Endodermal cell (in vitro differentiated cells): ENCODE data around the gene CLCN7. TPM values are rescaled to one million over a fixed set of nuclear protein-coding genes. Genes with fewer than 3 reads are reported as not detected.

Experiments
- DNase-seq: peaks from one replicate; pipeline ENCODE4 v3.0.0-alpha.2; 2017
- H3K27ac ChIP-seq: 2 replicates; pipeline ENCODE4 v1.5.1; 2013; ENCODE audit warnings: mild to moderate bottlenecking, low read depth, low read length, moderate library complexity
- H3K27me3 ChIP-seq: 2 replicates; pipeline ENCODE4 v1.6.1; 2013; ENCODE audit warnings: mild to moderate bottlenecking, low read length, moderate library complexity; ENCODE audit not compliant: insufficient read depth, control insufficient read depth, poor library complexity, severe bottlenecking
- H3K36me3 ChIP-seq: 2 replicates; pipeline ENCODE4 v1.7.0; 2013; ENCODE audit warnings: mild to moderate bottlenecking, low read length, moderate library complexity; ENCODE audit not compliant: control insufficient read depth, insufficient read depth
- H3K4me1 ChIP-seq: one replicate; pipeline ENCODE4 v1.7.0; 2013; ENCODE audit warnings: low read length; ENCODE audit not compliant: control insufficient read depth, insufficient read depth
- H3K4me3 ChIP-seq: 2 replicates; pipeline ENCODE4 v1.5.1; 2013; ENCODE audit warnings: mild to moderate bottlenecking, low read length, moderate library complexity
- H3K9ac ChIP-seq: 2 replicates; pipeline ENCODE4 v1.6.1; 2013; ENCODE audit warnings: mild to moderate bottlenecking, low read length, moderate library complexity; ENCODE audit not compliant: poor library complexity, severe bottlenecking; ENCODE audit errors: extremely low read depth
- H3K9me3 ChIP-seq: 2 replicates; pipeline ENCODE4 v1.6.1; 2013; ENCODE audit warnings: mild to moderate bottlenecking, low read length, moderate library complexity; ENCODE audit not compliant: control insufficient read depth
- H3K27ac Mint-ChIP-seq: 2 replicates; pipeline ENCODE4 v1.8.0; 2020; ENCODE audit warnings: mixed read lengths
- H3K27me3 Mint-ChIP-seq: 2 replicates; pipeline ENCODE4 v1.8.0; 2021; ENCODE audit warnings: mild to moderate bottlenecking, mixed read lengths; ENCODE audit not compliant: insufficient read depth
- H3K36me3 Mint-ChIP-seq: 2 replicates; pipeline ENCODE4 v1.8.0; 2020; ENCODE audit warnings: low read depth, mixed read lengths
- H3K4me1 Mint-ChIP-seq: 2 replicates; pipeline ENCODE4 v1.8.0; 2020; ENCODE audit warnings: mixed read lengths
- H3K4me3 Mint-ChIP-seq: 2 replicates; pipeline ENCODE4 v1.8.0; 2020; ENCODE audit warnings: mild to moderate bottlenecking, moderate library complexity, mixed read lengths
- H3K9me3 Mint-ChIP-seq: 2 replicates; pipeline ENCODE4 v1.8.0; 2020; ENCODE audit warnings: mild to moderate bottlenecking, mixed read lengths
- WGBS, 2 experiments: methylation state at CpG; one replicate each; pipeline versions ENCODE4 v1.1.5 to v1.1.7; 2013; ENCODE audit warnings: missing lambda C conversion rate in 2 of 2, mixed read lengths in 1 of 2; ENCODE audit not compliant: insufficient coverage in 1 of 2, insufficient read length in 1 of 2; 5-methylcytosine and 5-hydroxymethylcytosine counted together
- total RNA-seq, 2 donors: library from RNA; stranded (reverse); fragmentation: NEBNext Ultra II Directional in 1 of 2; extraction: Animal tissue kit (Norgen Biotek cat#: 25700) in 1 of 2; gene quantifications; 2 replicates in 1 of 2; 3 replicates in 1 of 2; pipeline ENCODE4 v1.2.1, GENCODE V29; 2021
- TF ChIP-seq, protein P1 (sequence below): fragments of 200-600 bp; sonication (generic); conservative IDR thresholded peaks from 2 replicates; pipeline ENCODE4 v1.5.0; 2021; ENCODE audit warnings: antibody characterized with exemption, mild to moderate bottlenecking

CLCN7 gene
- total RNA-seq, 2 donors from 2014 or later = 94.4 to 96.7 TPM

DNA sequence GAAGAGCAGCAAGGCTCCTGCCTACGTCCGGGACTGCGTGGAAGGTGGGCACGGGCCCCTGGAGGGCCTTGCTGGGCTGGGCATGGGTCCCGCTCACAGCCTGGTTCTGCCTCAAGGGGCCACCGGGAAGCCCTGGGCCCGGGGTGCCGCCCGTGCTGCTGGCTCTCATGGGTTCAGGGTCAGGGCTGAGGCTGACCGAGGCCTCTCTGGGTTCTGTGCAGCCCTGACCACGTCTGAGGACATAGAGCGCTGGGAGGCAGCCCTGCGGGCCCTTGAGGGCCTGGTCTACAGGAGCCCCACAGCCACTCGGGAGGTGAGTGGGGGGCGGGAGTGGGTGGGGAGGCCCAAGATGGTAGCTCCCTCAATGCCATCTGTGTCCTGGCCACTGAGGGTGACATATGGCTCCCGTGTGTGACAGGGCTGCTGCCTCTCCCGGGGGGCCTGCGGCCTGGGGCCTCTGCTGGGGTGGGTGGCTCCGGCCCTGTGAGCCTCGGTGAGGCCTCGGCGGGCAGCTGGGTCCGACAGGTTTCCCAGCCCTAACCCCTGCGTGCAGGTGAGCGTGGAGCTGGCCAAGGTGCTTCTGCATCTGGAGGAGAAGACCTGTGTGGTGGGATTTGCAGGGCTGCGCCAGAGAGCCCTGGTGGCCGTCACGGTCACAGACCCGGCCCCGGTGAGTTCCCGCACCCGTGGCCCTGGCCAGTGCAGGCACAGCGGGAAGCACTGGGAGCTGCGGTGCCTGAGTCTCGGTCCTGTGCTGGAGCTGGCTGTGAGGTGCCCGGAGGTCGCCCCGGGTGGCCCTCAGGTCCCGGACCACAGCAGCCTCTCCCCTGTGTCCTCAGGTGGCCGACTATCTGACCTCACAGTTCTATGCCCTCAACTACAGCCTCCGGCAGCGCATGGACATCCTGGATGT, 27.5 kb upstream of the CLCN7 start:
- 96% methylated on average over 18 to 42 of the region's 42 CpGs for whole genome bisulfite sequencing, 2 experiments
- TF ChIP-seq, protein P1, sequence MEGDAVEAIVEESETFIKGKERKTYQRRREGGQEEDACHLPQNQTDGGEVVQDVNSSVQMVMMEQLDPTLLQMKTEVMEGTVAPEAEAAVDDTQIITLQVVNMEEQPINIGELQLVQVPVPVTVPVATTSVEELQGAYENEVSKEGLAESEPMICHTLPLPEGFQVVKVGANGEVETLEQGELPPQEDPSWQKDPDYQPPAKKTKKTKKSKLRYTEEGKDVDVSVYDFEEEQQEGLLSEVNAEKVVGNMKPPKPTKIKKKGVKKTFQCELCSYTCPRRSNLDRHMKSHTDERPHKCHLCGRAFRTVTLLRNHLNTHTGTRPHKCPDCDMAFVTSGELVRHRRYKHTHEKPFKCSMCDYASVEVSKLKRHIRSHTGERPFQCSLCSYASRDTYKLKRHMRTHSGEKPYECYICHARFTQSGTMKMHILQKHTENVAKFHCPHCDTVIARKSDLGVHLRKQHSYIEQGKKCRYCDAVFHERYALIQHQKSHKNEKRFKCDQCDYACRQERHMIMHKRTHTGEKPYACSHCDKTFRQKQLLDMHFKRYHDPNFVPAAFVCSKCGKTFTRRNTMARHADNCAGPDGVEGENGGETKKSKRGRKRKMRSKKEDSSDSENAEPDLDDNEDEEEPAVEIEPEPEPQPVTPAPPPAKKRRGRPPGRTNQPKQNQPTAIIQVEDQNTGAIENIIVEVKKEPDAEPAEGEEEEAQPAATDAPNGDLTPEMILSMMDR = no peak

GRCh38 chr16:1501630-1502029, 26.8 kb upstream of the CLCN7 start:
- no peak overlapping the region for H3K4me3 Mint-ChIP-seq
- no peak overlapping the region for H3K9ac ChIP-seq
- H3K4me3 ChIP-seq = no peak overlapping the region

More for the DNA sequence above, 27.5 kb upstream of the CLCN7 start:
- H3K4me1 Mint-ChIP-seq = no peaks in the 10 kb centered on the region
- H3K9me3 ChIP-seq = no peaks in the 10 kb centered on the region
- H3K27ac Mint-ChIP-seq = no peak overlapping the region
- no peak for DNase-seq
- no peak overlapping the region for H3K9ac ChIP-seq
- peaks cover 27% of the 10 kb centered on the region for H3K36me3 ChIP-seq
- no peak overlapping the region for H3K27ac ChIP-seq
- no peaks in the 10 kb centered on the region for H3K4me1 ChIP-seq
- peaks cover 35% of the 10 kb centered on the region for H3K36me3 Mint-ChIP-seq
- no peak overlapping the region for H3K4me3 Mint-ChIP-seq
- H3K27me3 ChIP-seq = no peaks in the 10 kb centered on the region
- no peaks in the 10 kb centered on the region for H3K27me3 Mint-ChIP-seq
- H3K9me3 Mint-ChIP-seq = no peaks in the 10 kb centered on the region
- H3K4me3 ChIP-seq = no peak overlapping the region

DNA sequence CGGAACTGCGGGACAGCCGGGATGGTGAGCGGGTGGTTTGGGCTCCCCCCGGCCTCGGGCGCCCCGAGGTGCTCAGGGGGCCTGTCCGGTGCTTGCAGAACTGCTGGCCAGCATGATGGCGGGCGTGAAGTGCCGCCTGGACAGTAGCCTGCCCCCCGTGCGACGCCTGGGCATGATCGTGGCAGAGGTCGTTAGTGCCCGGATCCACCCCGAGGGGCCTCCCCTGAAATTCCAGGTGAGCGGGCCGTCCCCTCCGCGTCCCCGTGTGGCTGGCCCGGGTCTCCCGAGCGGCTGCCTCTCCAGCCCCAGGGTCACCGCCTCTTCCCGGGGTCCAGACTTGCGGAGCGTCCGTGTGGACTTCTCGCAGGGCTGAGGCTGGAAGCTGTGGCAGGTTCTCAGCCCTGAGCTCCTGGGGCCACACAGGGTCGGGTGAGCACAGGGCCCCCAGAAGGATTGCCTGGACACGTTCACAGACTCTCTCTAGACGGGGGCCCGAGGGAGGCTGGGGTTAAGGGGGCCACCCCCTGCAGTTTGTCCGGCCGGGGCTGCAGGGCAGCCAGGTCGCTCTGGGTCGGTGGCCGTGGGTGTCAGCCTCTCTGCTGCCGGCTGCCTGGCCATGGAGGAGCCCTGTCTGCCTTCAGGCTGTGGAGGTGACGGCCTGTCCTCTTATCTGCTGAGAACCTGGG, 25.8 kb upstream of the CLCN7 start:
- H3K36me3 ChIP-seq = peaks cover 34% of the 10 kb centered on the region
- H3K27me3 Mint-ChIP-seq = no peaks in the 10 kb centered on the region
- H3K36me3 Mint-ChIP-seq = peaks cover 33% of the 10 kb centered on the region
- H3K4me1 ChIP-seq = no peaks in the 10 kb centered on the region
- H3K27me3 ChIP-seq = no peaks in the 10 kb centered on the region
- no peak overlapping the region for H3K27ac Mint-ChIP-seq
- H3K4me1 Mint-ChIP-seq = no peaks in the 10 kb centered on the region
- TF ChIP-seq, protein P1 = no peak
- no peaks in the 10 kb centered on the region for H3K9me3 ChIP-seq
- H3K9me3 Mint-ChIP-seq = no peaks in the 10 kb centered on the region
- H3K27ac ChIP-seq = no peak overlapping the region
- no peak overlapping the region for H3K9ac ChIP-seq
- H3K4me3 ChIP-seq = no peak overlapping the region
- 95% methylated on average over 35 to 44 of the region's 44 CpGs for WGBS, 2 experiments
- no peak for DNase-seq
- H3K4me3 Mint-ChIP-seq = no peak overlapping the region

More at GRCh38 chr16:1501630-1502029, 26.8 kb upstream of the CLCN7 start:
- Histone ChIP-seq H3K36me3 (peaks cover 33% of the 10 kb centered on the region), H3K27me3 (no peaks in the 10 kb centered on the region), H3K27ac (no peak overlapping the region), H3K9me3 (no peaks in the 10 kb centered on the region), H3K4me1 (no peaks in the 10 kb centered on the region)
- H3K9me3 Mint-ChIP-seq = no peaks in the 10 kb centered on the region
- H3K27me3 Mint-ChIP-seq = no peaks in the 10 kb centered on the region
- H3K27ac Mint-ChIP-seq = no peak overlapping the region
- 97 to 98% methylated on average over 5 to 23 of the region's 23 CpGs for WGBS, 2 experiments
- no peaks in the 10 kb centered on the region for H3K4me1 Mint-ChIP-seq
- no peak for DNase-seq
- H3K36me3 Mint-ChIP-seq = peaks cover 37% of the 10 kb centered on the region
- TF ChIP-seq, protein P1 = no peak
